GM06990 (cell line): ENCODE results near the gene STARD6.

ENCODE experiments used
- DNase-seq: peaks from one replicate; pipeline ENCODE4 v3.0.0-alpha.2; 2011; ENCODE audit not compliant: insufficient read length; ENCODE audit errors: extremely low read depth
- H3K27me3 ChIP-seq: replicated peaks from 2 replicates; pipeline ENCODE4 v1.6.0; 2011; ENCODE audit warnings: low read length; ENCODE audit not compliant: control insufficient read depth, insufficient read depth
- H3K36me3 ChIP-seq: 2 replicates; pipeline ENCODE4 v1.5.1; 2011; ENCODE audit warnings: low read length; ENCODE audit not compliant: control insufficient read depth, insufficient read depth
- H3K4me3 ChIP-seq: replicated peaks from 2 replicates; pipeline ENCODE4 v1.5.1; 2011; ENCODE audit warnings: low read depth, mild to moderate bottlenecking, control low read depth, low read length
- TF ChIP-seq, protein P1 (sequence below): IDR thresholded peaks from 2 replicates; pipeline ENCODE4 v1.5.1; 2011; ENCODE audit warnings: low read length, control low read depth, mild to moderate bottlenecking, inconsistent platforms; ENCODE audit not compliant: insufficient read depth, poor library complexity, severe bottlenecking

STARD6 gene

DNA sequence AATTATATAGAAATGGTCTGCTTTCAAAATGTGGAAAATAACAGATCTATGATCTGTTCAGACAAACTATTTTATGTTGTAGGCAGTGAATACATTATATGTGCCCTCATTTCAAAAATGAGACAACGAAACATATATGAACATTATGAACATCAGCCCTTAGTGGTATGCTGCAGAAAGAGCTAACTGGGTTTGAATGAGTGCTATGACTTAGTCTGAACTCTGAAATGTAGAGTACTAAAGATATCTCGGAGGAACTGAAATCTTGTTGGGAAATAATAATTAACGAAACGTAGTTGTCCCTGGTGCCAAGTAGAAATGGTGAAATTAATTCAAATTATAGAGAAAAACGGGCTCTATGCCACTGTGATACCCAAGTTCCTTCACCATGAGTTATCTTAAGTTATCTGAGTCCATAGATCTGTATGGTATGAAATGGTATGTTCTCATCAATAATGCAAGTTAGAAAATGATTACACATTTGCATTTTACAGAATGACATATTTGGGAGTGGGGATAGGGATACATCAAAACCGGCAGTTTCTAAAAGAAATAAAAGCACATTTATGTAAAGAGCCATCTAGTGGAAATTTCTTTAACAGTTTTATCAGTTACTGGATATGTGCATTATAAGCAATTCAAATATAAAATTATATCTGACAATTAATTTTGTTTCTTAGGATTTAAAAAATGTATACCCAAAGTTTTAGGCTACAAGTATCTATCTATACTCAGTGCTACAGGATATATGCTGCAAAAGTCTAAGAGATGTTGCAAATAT is 26.7 kb downstream of the STARD6 start:
- Histone ChIP-seq H3K27me3 (no peaks in the 10 kb centered on the region), H3K36me3 (no peaks in the 10 kb centered on the region), H3K4me3 (no peak overlapping the region)
- TF ChIP-seq, protein P1, sequence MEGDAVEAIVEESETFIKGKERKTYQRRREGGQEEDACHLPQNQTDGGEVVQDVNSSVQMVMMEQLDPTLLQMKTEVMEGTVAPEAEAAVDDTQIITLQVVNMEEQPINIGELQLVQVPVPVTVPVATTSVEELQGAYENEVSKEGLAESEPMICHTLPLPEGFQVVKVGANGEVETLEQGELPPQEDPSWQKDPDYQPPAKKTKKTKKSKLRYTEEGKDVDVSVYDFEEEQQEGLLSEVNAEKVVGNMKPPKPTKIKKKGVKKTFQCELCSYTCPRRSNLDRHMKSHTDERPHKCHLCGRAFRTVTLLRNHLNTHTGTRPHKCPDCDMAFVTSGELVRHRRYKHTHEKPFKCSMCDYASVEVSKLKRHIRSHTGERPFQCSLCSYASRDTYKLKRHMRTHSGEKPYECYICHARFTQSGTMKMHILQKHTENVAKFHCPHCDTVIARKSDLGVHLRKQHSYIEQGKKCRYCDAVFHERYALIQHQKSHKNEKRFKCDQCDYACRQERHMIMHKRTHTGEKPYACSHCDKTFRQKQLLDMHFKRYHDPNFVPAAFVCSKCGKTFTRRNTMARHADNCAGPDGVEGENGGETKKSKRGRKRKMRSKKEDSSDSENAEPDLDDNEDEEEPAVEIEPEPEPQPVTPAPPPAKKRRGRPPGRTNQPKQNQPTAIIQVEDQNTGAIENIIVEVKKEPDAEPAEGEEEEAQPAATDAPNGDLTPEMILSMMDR, result peak; percentile 8
- no peak for DNase-seq

DNA sequence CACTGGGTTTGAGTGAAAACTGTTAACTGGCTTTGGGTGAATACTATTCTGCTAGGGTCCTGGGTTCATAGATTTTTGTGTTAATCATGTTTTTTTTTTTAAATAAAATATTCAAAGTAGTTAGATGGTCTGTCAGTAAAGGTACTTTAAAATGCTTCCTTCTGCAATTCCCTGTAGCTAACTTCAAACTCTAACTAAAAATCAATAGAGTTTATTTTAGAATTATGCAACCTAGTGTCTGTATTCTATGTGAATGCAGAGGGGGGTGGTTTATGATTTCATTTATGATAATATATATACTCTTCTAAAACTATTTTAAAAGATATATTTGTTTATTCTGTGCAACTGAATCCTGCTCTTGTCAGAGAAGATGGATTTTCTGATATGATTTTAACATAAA is 27.9 kb downstream of the STARD6 start:
- Histone ChIP-seq H3K27me3 (no peaks in the 10 kb centered on the region), H3K4me3 (no peak overlapping the region), H3K36me3 (no peaks in the 10 kb centered on the region)
- no peak for DNase-seq
- TF ChIP-seq, protein P1, result no peak

DNA sequence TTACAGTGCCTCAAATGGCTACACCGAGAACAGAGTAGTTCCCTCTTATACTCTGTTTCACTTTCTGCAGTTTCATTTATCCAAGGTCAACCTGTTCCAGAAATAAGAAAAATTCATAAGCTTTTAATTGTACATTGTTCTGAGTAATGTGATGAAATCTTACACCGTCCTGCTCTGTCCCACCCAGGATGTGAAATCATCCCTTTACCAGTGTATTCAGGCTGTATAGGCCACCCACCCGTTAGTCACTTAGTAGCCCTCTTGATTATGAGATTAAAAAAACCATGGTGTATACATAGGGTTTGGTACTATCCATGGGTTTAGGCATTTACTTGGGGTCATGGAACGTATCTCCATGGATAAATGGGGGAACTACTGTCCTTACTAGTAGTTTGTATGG is 29.8 kb downstream of the STARD6 start:
- Histone ChIP-seq H3K27me3 (no peaks in the 10 kb centered on the region), H3K4me3 (no peak overlapping the region), H3K36me3 (no peaks in the 10 kb centered on the region)
- TF ChIP-seq, protein P1, result no peak
- DNase-seq, result no peak

DNA sequence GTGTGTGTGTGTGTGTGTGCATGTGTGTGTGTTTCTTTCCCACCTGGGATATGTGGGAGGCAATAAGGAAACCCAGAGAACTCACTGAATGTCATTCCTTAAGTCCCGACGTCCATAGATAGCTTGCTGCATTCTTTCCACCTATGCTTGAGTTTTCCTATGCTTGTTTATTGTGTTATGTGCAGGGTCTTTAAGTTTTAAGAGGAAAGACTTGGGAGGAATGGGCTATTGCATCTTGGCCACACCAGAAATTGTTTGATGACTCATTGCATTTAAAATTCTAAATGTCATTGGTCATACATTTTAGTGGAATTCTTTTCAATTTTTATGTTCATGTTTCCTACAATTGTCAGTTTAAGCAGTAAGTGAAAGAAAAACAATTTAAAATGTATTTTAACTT is 33.7 kb downstream of the STARD6 start:
- no peak overlapping the region for H3K4me3 ChIP-seq
- DNase-seq, result no peak
- TF ChIP-seq, protein P1, result no peak
- no peaks in the 10 kb centered on the region for H3K27me3 ChIP-seq
- no peaks in the 10 kb centered on the region for H3K36me3 ChIP-seq

DNA sequence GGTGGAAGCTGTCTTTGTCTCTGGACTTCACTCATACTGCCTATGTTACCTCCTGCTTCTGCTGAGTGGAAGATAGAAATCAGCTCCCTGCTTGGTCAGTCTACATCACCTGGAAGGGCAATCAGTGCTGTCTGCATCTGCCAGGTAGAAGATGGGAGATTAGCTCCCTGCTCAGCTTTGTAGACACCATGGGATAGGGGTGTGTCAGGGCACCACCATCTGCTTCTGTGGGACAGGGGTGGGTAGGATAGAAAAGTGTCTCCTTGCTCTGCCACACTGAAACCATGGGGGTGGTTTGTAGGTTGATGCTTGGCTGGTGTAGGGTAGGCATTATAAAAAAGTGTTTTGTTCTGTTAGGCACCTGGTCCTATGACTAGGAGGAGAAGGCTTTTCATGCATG is 34.1 kb downstream of the STARD6 start:
- no peak for DNase-seq
- Histone ChIP-seq H3K4me3 (no peak overlapping the region), H3K27me3 (no peaks in the 10 kb centered on the region), H3K36me3 (no peaks in the 10 kb centered on the region)
- TF ChIP-seq, protein P1, result no peak
